Measurements from ENCODE around the gene DPYD. TPM values are rescaled to one million over a fixed set of nuclear protein-coding genes. Genes with fewer than 3 reads are reported as not detected.

DPYD gene
- total and polyA plus RNA-seq, 10 of the 15 experiments (the other 5 are each of a cell fraction or from before 2014, with no cell fraction given) = 5.7 to 23.8 (median 10.2) TPM

DNA sequence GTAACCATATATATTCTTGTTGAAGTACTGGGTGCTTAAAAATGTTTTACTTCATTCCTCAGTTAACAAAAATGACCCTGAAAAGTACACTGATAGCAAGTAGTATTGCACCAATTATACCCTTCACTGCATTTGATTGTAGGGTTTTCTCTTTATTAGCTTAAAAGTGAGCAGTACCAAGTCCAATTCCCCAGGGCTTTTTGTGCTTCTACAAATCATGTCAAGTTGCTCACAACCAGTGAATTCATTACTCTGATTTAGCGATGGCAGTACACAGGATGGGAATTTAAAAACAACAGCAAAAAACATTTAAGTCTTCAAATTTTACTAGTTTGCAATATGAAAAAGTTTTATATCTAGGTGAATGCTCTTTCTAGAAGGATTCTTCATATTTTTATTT lies 762.8 kb downstream of the DPYD start (continued):
- no peak for TF ChIP-seq CBFB (IDR thresholded peaks at IDR 0.05; ENCODE audit: low read depth)
- TF ChIP-seq YY1 (IDR thresholded peaks at IDR 0.05; ENCODE audit: low read depth, low read length) = no peak
- no peak for TF ChIP-seq MTA3 (IDR thresholded peaks at IDR 0.05; ENCODE audit: borderline replicate concordance, low read length)

DNA sequence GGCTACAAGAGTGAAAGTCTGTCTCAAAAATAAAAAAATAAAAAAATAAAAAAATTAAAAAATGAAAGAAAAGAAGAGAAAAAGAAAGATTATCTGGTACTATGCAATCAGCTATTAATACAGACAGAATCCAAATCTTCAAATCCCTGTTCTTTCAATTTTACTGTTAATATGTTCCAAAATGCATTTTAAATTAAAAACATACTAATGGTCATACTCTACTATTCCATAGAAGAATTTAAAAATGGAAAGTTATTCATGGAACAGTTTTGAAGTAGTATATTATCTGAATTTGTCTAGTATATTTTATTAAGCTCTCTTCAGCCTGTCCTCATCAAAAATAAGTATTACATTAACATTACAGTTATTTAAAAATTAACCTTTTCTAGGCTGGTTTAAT lies 769.2 kb downstream of the DPYD start:
- Histone ChIP-seq H3K9ac (ENCODE audit: control insufficient read depth, insufficient read depth, low read length) (no peak overlapping the region), H3K27ac (ENCODE audit: control insufficient read depth, insufficient read depth) (no peak overlapping the region), H3K27me3 (replicated peaks in 1 of 2; ENCODE audit: control insufficient read depth in 2 of 2, insufficient read depth in 2 of 2, low read length in 1 of 2) (no peaks in the 10 kb centered on the region), H3K4me3 (no peak overlapping the region), H3K36me3 (ENCODE audit: control insufficient read depth in 2 of 2, insufficient read depth in 2 of 2, low read length in 1 of 2) (no peaks in the 10 kb centered on the region), H2AFZ (ENCODE audit: control insufficient read depth, low read depth, low read length) (no peak overlapping the region), H3K79me2 (ENCODE audit: control insufficient read depth, insufficient read depth, low read length) (no peaks in the 10 kb centered on the region), H3K4me2 (ENCODE audit: control insufficient read depth, insufficient read depth) (no peak overlapping the region), H3K4me1 (ENCODE audit: control insufficient read depth, insufficient read depth, low read length) (no peaks in the 10 kb centered on the region), H3K9me3 (replicated peaks; ENCODE audit: control insufficient read depth, insufficient read depth, low read length) (no peaks in the 10 kb centered on the region; the same call in 2 of the 3 replicates), H4K20me1 (ENCODE audit: control insufficient read depth, insufficient read depth) (no peaks in the 10 kb centered on the region)
- no peak for DNase-seq (ENCODE audit: low read depth, low spot score)
- in situ Hi-C loops (cut with MboI) (no loop called here), intact Hi-C loops (cut with micrococcal nuclease; ENCODE audit: unreplicated experiment) (no loop called here)
- CTCF ChIA-PET = interaction anchor here (1.6 to 4.7 kb wide), 2 partner anchors 10 to 13 kb away, joined by 10 to 26 read pairs; no protein-coding TSS in a partner anchor
- no peak for FAIRE-seq
- RAD21 ChIA-PET (ENCODE audit: unreplicated experiment) = no interaction called here
- POLR2A ChIA-PET = no interaction called here
- ATAC-seq = no peak
- BruUV-seq (replicated peaks) = no TSS peak
- SMC1A ChIA-PET (ENCODE audit: uncharacterized antibody, unreplicated experiment) = interaction anchor here (0.9 to 4.4 kb wide), 4 partner anchors 13 to 92 kb away, joined by 3 to 17 read pairs (median 3); no protein-coding TSS in a partner anchor
- TF ChIP-seq KAT2A (conservative IDR thresholded peaks at IDR 0.05; ENCODE audit: control insufficient read depth, low read depth, low read length) (no peak), SMAD5 (IDR thresholded peaks at IDR 0.05; ENCODE audit: low read depth) (no peak), SMARCA5 (IDR thresholded peaks at IDR 0.05) (no peak), E2F8 (IDR thresholded peaks at IDR 0.05; ENCODE audit: low read depth, partially characterized antibody) (no peak), KDM1A (IDR thresholded peaks at IDR 0.05; ENCODE audit: borderline replicate concordance) (no peak), ZBTB33 (IDR thresholded peaks at IDR 0.05) (no peak), CREB1 (IDR thresholded peaks at IDR 0.05; ENCODE audit: low read depth) (no peak), BRCA1 (IDR thresholded peaks at IDR 0.05; ENCODE audit: low read depth, low read length) (no peak), ATF2 (IDR thresholded peaks at IDR 0.05; ENCODE audit: low read length) (no peak), NR2F1 (conservative IDR thresholded peaks at IDR 0.05) (no peak), USF2 (IDR thresholded peaks at IDR 0.05; ENCODE audit: borderline replicate concordance, low read depth, low read length) (no peak), NFYB (IDR thresholded peaks at IDR 0.05; ENCODE audit: insufficient read depth, low read depth, low read length) (no peak), ETV6 (conservative IDR thresholded peaks at IDR 0.05 in 1 of 2, IDR thresholded peaks at IDR 0.05 in 1 of 2; ENCODE audit: borderline replicate concordance in 1 of 2, low read depth in 1 of 2) (no peak), CHD4 (IDR thresholded peaks at IDR 0.05) (no peak)

Data from GM12878 (cell line).